GM19438 (cell line): Measurements from ENCODE around the gene CD82.
"Not testable (repeated sequence)": the region's sequence is repeated elsewhere in the genome, so short reads cannot be mapped to it uniquely, and the experiment has no call there.

Source experiments
- ATAC-seq: cut with Tn5 transposase; IDR thresholded peaks from one replicate; pipeline ENCODE4 v1.9.1; 2021; ENCODE audit warnings: low read depth; ENCODE audit not compliant: unreplicated experiment

Gene CD82

DNA sequence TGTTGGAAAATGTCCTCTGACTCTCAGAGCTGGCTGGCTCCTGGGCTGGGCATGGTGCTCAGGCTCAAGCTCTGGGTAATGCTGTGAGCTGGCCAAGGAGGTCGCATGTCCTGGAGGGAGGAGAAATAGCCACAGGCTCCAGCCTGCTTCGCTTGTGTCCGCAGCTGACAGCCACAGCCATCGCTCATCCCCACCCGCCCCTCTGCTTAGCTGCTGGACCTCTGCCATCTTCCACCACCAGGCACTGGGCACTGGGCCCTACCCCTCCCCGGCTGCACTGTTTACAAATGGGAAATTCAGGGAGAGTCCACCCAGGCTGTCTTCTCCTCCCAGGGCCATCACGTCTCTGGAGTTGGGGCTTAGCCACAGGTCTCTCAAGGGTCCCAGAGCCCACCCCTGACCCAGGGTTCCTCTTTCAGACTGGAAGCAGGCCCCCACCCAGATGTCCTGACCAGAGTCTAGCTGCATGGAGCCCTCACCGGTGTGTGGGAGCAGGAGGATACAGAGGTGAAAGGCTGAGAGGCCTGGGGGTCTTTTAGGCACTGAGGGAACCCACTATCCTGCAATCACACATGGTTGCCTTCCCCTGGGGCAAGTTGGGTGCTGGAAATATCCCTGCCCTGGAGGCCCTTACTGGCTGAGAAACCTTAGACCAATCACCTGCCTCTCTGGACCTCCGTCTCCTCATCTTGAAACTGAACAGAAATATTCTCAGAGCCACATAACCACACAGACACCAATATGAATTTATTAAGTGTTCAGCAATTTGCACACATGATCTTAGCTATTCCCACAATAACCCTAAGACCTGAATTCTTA lies 62.7 kb downstream of the CD82 start:
- peak; percentile 61 for ATAC-seq

DNA sequence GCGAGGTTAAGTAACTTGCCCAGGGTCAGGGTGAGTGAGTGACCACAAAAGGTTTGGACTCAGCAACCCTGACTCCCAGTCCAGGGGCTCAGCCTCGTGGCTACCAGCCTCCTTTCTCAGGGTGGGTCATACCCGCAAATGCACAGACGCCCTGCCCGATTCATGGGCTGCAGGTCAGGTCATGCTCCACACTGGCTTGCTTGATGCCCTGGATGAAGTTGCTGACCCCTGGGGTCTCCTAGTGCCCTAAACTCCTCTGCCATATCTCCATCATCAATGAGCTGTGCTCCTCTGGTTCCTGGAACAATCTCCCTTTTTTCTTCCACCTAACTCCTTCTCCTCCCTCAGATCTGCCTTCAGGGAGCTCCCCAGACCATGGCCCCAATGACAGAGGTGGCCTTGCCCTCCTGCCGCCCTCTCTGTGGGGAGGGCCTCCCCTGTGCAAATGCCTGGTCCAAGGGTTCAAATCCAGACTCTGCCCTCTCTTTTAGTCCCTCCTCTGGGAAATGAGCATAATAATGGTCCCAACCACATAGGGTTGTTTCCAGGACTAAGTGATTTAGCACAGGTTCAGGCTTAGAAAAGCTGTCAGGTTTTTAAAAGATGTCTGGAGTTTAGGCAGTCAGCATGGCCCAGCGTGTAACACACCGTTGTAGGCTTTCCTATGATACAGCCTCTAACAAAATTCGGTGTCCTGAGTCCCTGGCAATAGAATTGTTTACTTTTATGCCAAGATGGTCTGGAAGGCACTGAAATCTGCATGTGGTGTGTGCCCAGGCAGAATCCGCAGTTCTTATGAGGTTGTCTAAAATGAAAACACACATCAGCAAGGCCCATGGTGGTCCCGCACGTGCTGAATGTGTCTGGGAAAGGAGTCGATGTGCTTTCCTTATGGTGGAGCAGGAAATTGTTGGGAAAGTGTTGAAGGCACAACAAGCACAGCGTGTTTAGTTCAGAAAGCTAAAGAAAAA lies 63.6 kb downstream of the CD82 start:
- no peak for ATAC-seq

DNA sequence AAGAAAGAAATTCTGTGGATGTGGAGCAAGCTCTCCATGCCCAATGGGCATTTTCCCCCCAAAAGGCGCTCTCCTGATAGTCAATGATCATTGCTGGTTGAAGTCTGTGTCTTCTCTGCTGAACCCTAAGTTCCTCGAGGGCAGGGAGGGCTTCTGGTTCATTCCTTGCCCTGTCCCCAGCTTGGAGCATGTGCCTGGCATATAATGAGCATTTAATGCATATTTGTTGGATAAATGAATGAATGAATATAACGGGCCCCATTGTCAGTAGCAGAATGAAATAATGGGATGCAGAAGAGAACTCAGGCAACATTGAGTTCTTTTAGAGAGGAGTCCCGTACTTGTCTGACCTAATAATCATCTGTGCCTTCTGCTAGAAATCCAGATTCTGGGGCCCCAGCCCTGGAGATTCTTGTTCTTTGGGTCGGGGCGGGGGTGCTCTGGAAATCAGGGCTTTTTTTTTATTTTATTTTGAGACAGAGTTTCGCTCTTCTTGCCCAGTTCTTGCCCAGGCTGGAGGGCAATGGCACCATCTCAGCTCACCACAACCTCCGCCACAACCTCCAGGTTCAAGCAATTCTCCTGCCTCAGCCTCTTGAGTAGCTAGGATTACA lies 64.4 kb downstream of the CD82 start:
- ATAC-seq: no peak

DNA sequence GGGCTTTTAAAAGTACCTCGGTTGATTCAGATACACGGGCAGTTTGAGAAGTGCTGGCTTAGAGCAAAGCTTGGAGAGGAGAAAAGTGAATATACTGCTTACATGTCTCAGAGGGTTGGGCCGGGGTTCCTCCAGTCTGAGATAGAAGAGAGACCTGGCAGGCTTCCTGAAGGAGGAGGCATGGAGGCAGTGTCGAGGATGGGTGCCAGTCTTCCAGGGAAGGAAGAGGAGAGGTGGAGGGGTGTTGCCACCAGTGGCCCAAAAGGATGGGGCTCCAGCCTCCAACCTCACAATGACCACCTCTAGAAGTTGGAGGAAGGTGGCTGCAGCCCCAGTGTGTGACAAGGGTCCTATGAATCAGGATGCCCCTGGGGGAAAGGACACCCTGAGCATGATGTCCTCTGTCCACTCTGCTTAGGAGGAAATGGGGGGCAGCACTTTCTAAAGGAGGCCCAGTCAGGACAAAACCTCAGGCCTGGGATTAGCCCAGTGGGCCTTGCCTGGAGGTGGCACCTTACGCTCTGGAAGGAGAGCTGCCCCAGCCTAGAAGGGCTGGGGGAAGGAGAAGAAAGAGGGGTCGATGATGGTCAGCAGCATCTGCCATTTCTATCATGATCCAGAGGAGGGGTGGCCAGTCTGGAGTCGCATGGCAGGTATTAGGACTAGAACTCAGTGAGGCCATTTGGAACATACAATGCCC lies 65.2 kb downstream of the CD82 start:
- no peak for ATAC-seq

DNA sequence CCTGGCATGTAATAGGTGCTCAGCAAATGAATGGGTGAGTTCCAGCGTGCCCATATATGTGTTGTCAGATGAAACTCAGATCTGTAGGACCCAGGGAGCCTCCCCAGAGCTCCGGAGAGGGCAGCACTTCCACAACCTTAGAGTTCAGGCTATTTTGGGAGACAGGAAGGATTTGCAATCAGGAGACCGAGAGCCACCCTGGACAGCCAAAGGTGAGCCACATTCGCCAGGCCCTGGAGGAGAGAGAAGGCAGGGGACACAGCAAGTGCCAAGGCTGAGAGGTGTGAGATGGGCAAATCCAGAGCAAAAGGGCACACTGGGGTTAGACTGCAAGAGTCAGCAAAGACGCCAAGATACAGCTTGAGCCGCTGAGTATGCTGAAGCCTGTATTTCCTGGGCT lies 66.4 kb downstream of the CD82 start:
- ATAC-seq: no peak

- no peak for ATAC-seq
These were observed 67.1 kb downstream of the CD82 start for GRCh38 chr11:44632466-44633123.

GRCh38 chr11:44633641-44634040 lies 68.2 kb downstream of the CD82 start:
- ATAC-seq: no peak

GRCh38 chr11:44634401-44635281 lies 69.2 kb downstream of the CD82 start:
- ATAC-seq: no peak

DNA sequence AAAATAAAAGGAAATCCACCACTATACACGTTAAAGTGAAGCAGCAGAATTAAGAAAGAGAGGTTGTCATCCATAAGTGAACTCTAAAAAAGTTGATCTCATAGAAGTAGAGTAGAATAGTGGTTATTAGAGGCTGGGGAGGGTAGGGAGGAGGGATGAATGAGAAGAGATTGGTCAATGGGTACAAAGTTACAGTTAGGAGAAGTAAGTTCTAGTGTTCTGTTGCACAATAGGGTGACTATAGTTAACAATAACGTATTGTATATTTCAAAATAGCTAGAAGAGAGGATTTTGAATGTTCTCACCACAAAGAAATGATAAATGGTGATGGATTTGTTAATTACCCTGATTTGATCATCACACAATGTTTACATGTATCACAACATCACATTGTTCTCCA lies 72.0 kb downstream of the CD82 start:
- no peak for ATAC-seq

- ATAC-seq: no peak
These were observed 72.6 kb downstream of the CD82 start for GRCh38 chr11:44638032-44638431.

DNA sequence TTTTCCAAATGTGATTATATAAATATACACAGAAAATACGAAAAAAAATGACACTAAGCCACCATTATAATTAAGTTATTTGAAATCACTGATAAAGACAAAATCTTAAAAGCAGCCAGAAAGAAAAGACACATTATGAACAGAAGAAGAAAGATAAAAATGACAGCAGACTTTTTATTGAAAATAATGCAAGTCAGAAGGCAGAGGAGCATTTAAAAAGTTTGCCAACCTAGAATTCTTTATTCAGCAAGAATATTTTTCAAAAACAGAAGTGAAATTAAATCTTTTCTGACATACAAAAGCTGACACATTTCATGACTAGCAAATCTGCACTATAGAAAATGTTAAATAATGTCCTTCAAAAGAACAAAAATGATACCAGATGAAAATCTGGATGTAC lies 77.8 kb downstream of the CD82 start:
- no peak for ATAC-seq

DNA sequence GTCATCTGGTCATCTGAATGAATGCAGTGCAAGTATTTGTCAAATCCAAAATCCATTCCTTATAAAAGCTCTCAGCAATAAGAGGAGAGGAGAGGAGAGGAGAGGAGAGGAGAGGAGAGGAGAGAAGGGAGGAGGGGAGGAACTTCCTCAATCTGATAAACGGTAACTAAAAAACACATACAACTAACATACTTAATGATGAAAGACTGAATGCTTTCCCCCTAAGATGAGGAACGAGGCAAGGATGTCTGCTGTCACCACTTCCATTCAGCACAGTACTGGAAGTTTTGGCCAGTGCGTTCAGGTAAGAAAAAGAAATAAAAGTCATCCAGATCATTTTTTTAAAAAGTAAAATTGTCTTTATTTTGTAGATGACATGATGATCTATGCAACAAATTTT lies 80.4 kb downstream of the CD82 start:
- ATAC-seq: no peak

- ATAC-seq: not testable (repeated sequence)
These were observed 81.9 kb downstream of the CD82 start for GRCh38 chr11:44647255-44647955.

- no peak for ATAC-seq
These were observed 82.6 kb downstream of the CD82 start for GRCh38 chr11:44648109-44648508.

DNA sequence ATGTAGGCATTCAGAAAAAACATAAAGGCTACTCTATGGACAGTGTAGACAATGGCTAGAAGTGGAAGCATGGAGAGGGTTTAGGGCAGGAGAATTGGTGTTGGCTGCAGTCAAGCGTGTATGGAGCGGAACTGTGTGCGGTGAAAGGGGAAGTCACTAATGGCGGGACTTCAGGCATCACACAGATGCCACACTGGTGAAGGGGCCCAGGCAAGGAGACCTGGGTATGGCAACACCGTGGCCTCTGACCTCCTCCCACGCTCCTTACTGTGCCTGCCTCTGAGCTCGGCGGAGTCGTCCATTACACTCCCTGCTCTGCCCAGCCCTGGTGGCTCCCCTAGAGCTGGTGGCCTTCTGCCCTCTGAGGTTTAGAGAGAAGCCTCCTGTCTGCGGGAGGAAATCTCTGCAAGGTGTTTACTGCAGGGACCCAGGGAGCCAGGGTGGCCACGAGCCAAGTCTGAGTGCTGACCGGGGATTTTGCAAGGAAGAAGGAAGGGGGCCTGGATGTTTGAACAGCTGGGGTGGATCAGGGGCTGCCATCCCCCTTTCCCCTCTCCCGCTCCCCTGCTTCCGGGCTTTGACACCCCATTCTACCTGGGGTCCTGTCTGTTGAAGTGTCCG lies 86.2 kb downstream of the CD82 start:
- no peak for ATAC-seq

DNA sequence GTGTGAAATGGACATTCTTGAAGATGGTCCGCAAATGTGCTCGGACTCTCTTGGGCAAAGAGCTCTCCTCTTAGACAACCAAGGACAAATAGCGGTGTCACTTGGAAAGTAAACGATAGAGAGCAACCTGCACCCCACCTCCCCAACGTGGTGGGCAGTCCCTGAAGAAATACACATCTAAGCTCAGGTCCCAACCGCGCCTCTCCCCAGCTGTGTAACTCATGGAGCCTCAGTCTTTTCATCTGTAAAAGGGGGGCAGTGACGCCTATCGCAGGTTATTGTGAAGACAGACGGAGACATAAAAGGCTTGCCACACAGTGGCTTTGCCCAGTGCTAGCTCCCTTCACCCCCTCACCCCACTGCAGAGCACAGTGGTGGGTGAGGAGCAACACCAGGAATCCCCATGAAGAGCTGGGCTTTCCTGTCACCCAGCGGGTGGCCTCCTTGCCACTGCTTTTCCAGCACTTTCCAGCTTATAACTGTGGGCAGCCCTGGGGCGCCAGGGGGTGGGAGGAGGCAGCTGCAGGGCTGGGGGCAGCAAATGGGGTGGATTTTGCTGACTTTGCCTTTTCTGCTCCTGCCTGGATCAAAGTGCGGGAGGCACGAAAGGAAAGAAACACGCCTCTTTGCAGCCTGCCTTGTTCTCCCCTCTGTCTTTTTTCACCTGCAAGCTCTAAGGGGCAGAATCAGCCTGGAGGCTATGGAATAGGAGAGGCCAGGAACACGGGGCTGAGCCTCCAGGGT lies 87.6 kb downstream of the CD82 start:
- no peak for ATAC-seq

GRCh38 chr11:44654057-44654456 lies 88.6 kb downstream of the CD82 start:
- no peak for ATAC-seq
